ENCODE data around the gene CAVIN2. TPM values are rescaled to one million over a fixed set of nuclear protein-coding genes. Genes with fewer than 3 reads are reported as not detected.
A peak's percentile ranks its signal among the peaks of the same experiment; 100 is the strongest.

CAVIN2 gene
- total RNA-seq, 1 experiment from 2014 or later = 2.3 TPM

- H2AFZ ChIP-seq = no peak overlapping the region
- no peak overlapping the region for H3K4me2 ChIP-seq
- no peaks in the 10 kb centered on the region for H3K4me1 ChIP-seq (replicated peaks; ENCODE audit: insufficient read depth)
- H3K36me3 ChIP-seq (ENCODE audit: low read depth) = no peaks in the 10 kb centered on the region
- ChIA-PET CTCF (no interaction called here), POLR2A (ENCODE audit: unreplicated experiment) (no interaction called here)
- H3K9me3 ChIP-seq (ENCODE audit: insufficient read depth, low read depth) = no peaks in the 10 kb centered on the region
- no peaks in the 10 kb centered on the region for H3K9me2 ChIP-seq (ENCODE audit: insufficient read depth)
- no peaks in the 10 kb centered on the region for H3K27me3 ChIP-seq (ENCODE audit: insufficient read depth, low read depth)
- intact Hi-C loops (cut with micrococcal nuclease; ENCODE audit: unreplicated experiment) = no loop called here
- no peak for TF ChIP-seq EZH2 (IDR thresholded peaks at IDR 0.05; ENCODE audit: low read depth)
- TF ChIP-seq CTCF (conservative IDR thresholded peaks at IDR 0.05) = no peak
- H4K20me1 ChIP-seq (ENCODE audit: insufficient read depth) = no peaks in the 10 kb centered on the region
- no TSS peak for BruUV-seq (replicated peaks)
- no peak for DNase-seq
- H3K27ac ChIP-seq = no peak overlapping the region
- no peaks in the 10 kb centered on the region for H3F3A ChIP-seq (ENCODE audit: insufficient read depth, low read depth)
- no peak overlapping the region for H3K4me3 ChIP-seq
- no peaks in the 10 kb centered on the region for H3K79me2 ChIP-seq (ENCODE audit: low read depth)
These were observed 9.4 kb upstream of the CAVIN2 start for GRCh38 chr2:191856111-191856876.

- Histone ChIP-seq H4K20me1 (ENCODE audit: insufficient read depth) (no peaks in the 10 kb centered on the region), H2AFZ (no peak overlapping the region), H3K79me2 (ENCODE audit: low read depth) (no peaks in the 10 kb centered on the region), H3F3A (ENCODE audit: insufficient read depth, low read depth) (no peaks in the 10 kb centered on the region), H3K9me3 (ENCODE audit: insufficient read depth, low read depth) (no peaks in the 10 kb centered on the region), H3K4me3 (no peak overlapping the region), H3K36me3 (ENCODE audit: low read depth) (no peaks in the 10 kb centered on the region), H3K4me2 (no peak overlapping the region), H3K4me1 (replicated peaks; ENCODE audit: insufficient read depth) (no peaks in the 10 kb centered on the region), H3K9me2 (ENCODE audit: insufficient read depth) (no peaks in the 10 kb centered on the region), H3K27ac (no peak overlapping the region), H3K27me3 (ENCODE audit: insufficient read depth, low read depth) (no peaks in the 10 kb centered on the region)
- POLR2A ChIA-PET (ENCODE audit: unreplicated experiment) = no interaction called here
- BruUV-seq (replicated peaks) = no TSS peak
- intact Hi-C loops (cut with micrococcal nuclease; ENCODE audit: unreplicated experiment) = no loop called here
- DNase-seq = no peak
- TF ChIP-seq EZH2 (IDR thresholded peaks at IDR 0.05; ENCODE audit: low read depth) (no peak), CTCF (conservative IDR thresholded peaks at IDR 0.05) (no peak)
- CTCF ChIA-PET = no interaction called here
These were observed 8.5 kb upstream of the CAVIN2 start for GRCh38 chr2:191855382-191855781.

GRCh38 chr2:191854382-191855372, 7.8 kb upstream of the CAVIN2 start:
- H3K9me2 ChIP-seq (ENCODE audit: insufficient read depth) = no peaks in the 10 kb centered on the region
- no peaks in the 10 kb centered on the region for H3K27me3 ChIP-seq (ENCODE audit: insufficient read depth, low read depth)
- no peak overlapping the region for H3K27ac ChIP-seq
- no peaks in the 10 kb centered on the region for H3K9me3 ChIP-seq (ENCODE audit: insufficient read depth, low read depth)
- no peaks in the 10 kb centered on the region for H3K4me1 ChIP-seq (replicated peaks; ENCODE audit: insufficient read depth)
- POLR2A ChIA-PET (ENCODE audit: unreplicated experiment) = interaction anchor here (0.6 to 0.7 kb wide), 2 partner anchors 234 to 536 kb away, joined by 3 read pairs; no protein-coding TSS in a partner anchor
- CTCF ChIA-PET = no interaction called here
- intact Hi-C loops (cut with micrococcal nuclease; ENCODE audit: unreplicated experiment) = no loop called here
- H2AFZ ChIP-seq = no peak overlapping the region
- no peak overlapping the region for H3K4me2 ChIP-seq
- peak in 1 of 2 experiments; percentile 7 for DNase-seq
- no TSS peak for BruUV-seq (replicated peaks)
- H3K79me2 ChIP-seq (ENCODE audit: low read depth) = no peaks in the 10 kb centered on the region
- TF ChIP-seq CTCF (conservative IDR thresholded peaks at IDR 0.05) (no peak), EZH2 (IDR thresholded peaks at IDR 0.05; ENCODE audit: low read depth) (no peak)
- H3K4me3 ChIP-seq = no peak overlapping the region
- H3K36me3 ChIP-seq (ENCODE audit: low read depth) = no peaks in the 10 kb centered on the region
- H4K20me1 ChIP-seq (ENCODE audit: insufficient read depth) = no peaks in the 10 kb centered on the region
- no peaks in the 10 kb centered on the region for H3F3A ChIP-seq (ENCODE audit: insufficient read depth, low read depth)

Measured in PC-9 (cell line).